ENCODE measurements around the gene PTPRR.

- TF ChIP-seq CTCF (IDR thresholded peaks at IDR 0.05) (no peak), POLR2AphosphoS5 (IDR thresholded peaks at IDR 0.05) (no peak), POLR2A (IDR thresholded peaks at IDR 0.05; ENCODE audit: low read depth) (no peak)
These were observed 248.8 kb downstream of the PTPRR start for GRCh38 chr12:70671698-70672097.

Data from esophagus muscularis mucosa (tissue), 3 donors.